HCT116 (cell line): ENCODE results near the gene RSRC1. TPM values are rescaled to one million over a fixed set of nuclear protein-coding genes. Genes with fewer than 3 reads are reported as not detected.

ENCODE experiments used
- ATAC-seq: fragments of 200-7000 bp; cut with Tn5 transposase; 2 replicates; pipeline ENCODE4 v1.9.1; 2020; ENCODE audit warnings: mild to moderate bottlenecking, moderate library complexity
- BruUV-seq: library from RNA; stranded (reverse); fragments of 400-500 nt; replicated peaks from 2 replicates; lab custom pipeline; 2021; lab: Mats Ljungman, UMichigan
- CTCF ChIA-PET: fragments of 300-600 bp; sonication (Branson Sonifier 250); formaldehyde crosslinking; loops from one replicate; lab custom pipeline; 2021; ENCODE audit warnings: antibody characterized with exemption; lab: Charles Lee
- POLR2A ChIA-PET: fragments of 300-600, 350-600 bp; sonication (Branson Sonifier 250); formaldehyde crosslinking; loops from one replicate; lab custom pipeline; 2021; ENCODE audit warnings: antibody characterized with exemption; lab: Charles Lee
- RAD21 ChIA-PET, 2 experiments: fragments of 300-600 bp; sonication (Branson Sonifier 250); formaldehyde crosslinking; loops; one replicate each; lab custom pipeline; 2023; ENCODE audit warnings: low total read pairs in 2 of 2; ENCODE audit not compliant: uncharacterized antibody in 2 of 2, unreplicated experiment in 2 of 2, low non-redundant PET in 1 of 2; lab: Charles Lee
- DNase-seq: peaks from one replicate; pipeline ENCODE4 v3.0.0-alpha.2; 2010; ENCODE audit warnings: low read depth, low spot score
- H2AFZ ChIP-seq: fragments of 200-600 bp; shearing (Covaris generic), sonication (generic); 2 replicates; pipeline ENCODE4 v1.6.1; 2017; ENCODE audit warnings: low read depth, mixed run types, mixed read lengths, antibody characterized with exemption, low read length; ENCODE audit not compliant: poor library complexity, severe bottlenecking
- H3K27ac ChIP-seq: 2 replicates; pipeline ENCODE4 v1.5.1; 2012; ENCODE audit warnings: low read depth, low read length
- H3K27me3 ChIP-seq: fragments of 200-600 bp; sonication (generic); 2 replicates; pipeline ENCODE4 v1.6.1; 2016; ENCODE audit warnings: mixed run types, low read length, mixed read lengths; ENCODE audit not compliant: insufficient read depth
- H3K36me3 ChIP-seq, 2 experiments: fragments of 200-500 bp in 1 of 2; fragments of 200-600 bp in 1 of 2; sonication (Bioruptor generic) in 1 of 2; sonication (generic) in 1 of 2; 2 replicates each; pipeline versions ENCODE4 v1.5.1 to v1.6.1; 2014 to 2016; ENCODE audit warnings: low read length in 2 of 2, inconsistent platforms in 1 of 2, mixed read lengths in 1 of 2, mixed run types in 1 of 2; ENCODE audit not compliant: insufficient read depth in 2 of 2, control insufficient read depth in 1 of 2
- H3K4me1 ChIP-seq, 2 experiments: fragments of 200-600 bp in 1 of 2; sonication (generic) in 1 of 2; 2 replicates each; pipeline versions ENCODE4 v1.5.1 to v1.6.1; 2012 to 2017; ENCODE audit warnings: low read length in 2 of 2, inconsistent platforms in 1 of 2, mild to moderate bottlenecking in 1 of 2, mixed read lengths in 1 of 2, mixed run types in 1 of 2, moderate library complexity in 1 of 2; ENCODE audit not compliant: insufficient read depth in 2 of 2, control insufficient read depth in 1 of 2
- H3K4me2 ChIP-seq: fragments of 200-600 bp; sonication (generic); 2 replicates; pipeline ENCODE4 v1.6.1; 2017; ENCODE audit warnings: mixed run types, low read length, mixed read lengths
- H3K4me3 ChIP-seq, 2 experiments: fragments of 200-600 bp in 1 of 2; sonication (generic) in 1 of 2; replicated peaks in 1 of 2; 2 replicates each; pipeline ENCODE4 v1.5.1; 2011 to 2016; ENCODE audit warnings: low read length in 2 of 2, control low read depth in 1 of 2, low read depth in 1 of 2, mild to moderate bottlenecking in 1 of 2, mixed read lengths in 1 of 2, mixed run types in 1 of 2
- H3K79me2 ChIP-seq: fragments of 200-600 bp; sonication (generic); 2 replicates; pipeline ENCODE4 v1.6.1; 2017; ENCODE audit warnings: mild to moderate bottlenecking, mixed run types, low read length, moderate library complexity, mixed read lengths; ENCODE audit not compliant: insufficient read depth
- H3K9ac ChIP-seq: fragments of 200-600 bp; sonication (generic); 2 replicates; pipeline ENCODE4 v1.6.1; 2016; ENCODE audit warnings: low read length, mixed read lengths
- H3K9me2 ChIP-seq: fragments of 200-600 bp; sonication (generic), shearing (Covaris generic); 2 replicates; pipeline ENCODE4 v1.6.1; 2017; ENCODE audit warnings: mixed run types, mild to moderate bottlenecking, moderate library complexity; ENCODE audit not compliant: insufficient read depth
- H3K9me3 ChIP-seq, 2 experiments: fragments of 200-500 bp in 1 of 2; fragments of 200-600 bp in 1 of 2; sonication (Bioruptor generic) in 1 of 2; sonication (generic) in 1 of 2; 2 replicates each; pipeline ENCODE4 v1.6.1; 2014 to 2017; ENCODE audit warnings: low read length in 2 of 2, mixed read lengths in 2 of 2, inconsistent platforms in 1 of 2, low read depth in 1 of 2, mild to moderate bottlenecking in 1 of 2, mixed run types in 1 of 2, moderate library complexity in 1 of 2; ENCODE audit not compliant: control insufficient read depth in 1 of 2, insufficient read depth in 1 of 2
- H4K20me1 ChIP-seq: fragments of 200-600 bp; sonication (generic), shearing (Covaris generic); 2 replicates; pipeline ENCODE4 v1.6.1; 2017; ENCODE audit warnings: mixed run types, mild to moderate bottlenecking, moderate library complexity; ENCODE audit not compliant: insufficient read depth
- CBX3 ChIP-seq: IDR thresholded peaks from 2 replicates; pipeline ENCODE4 v1.6.1; 2012; ENCODE audit warnings: low read depth
- CEBPB ChIP-seq: IDR thresholded peaks from 2 replicates; pipeline ENCODE4 v1.6.1; 2012; ENCODE audit warnings: low read depth
- ELF1 ChIP-seq: IDR thresholded peaks from 2 replicates; pipeline ENCODE4 v1.6.1; 2012; ENCODE audit warnings: low read depth, borderline replicate concordance
- EZH2 ChIP-seq: fragments of 200-600 bp; sonication (generic); IDR thresholded peaks from 2 replicates; pipeline ENCODE4 v1.6.1; 2017; ENCODE audit warnings: antibody characterized with exemption, mixed run types
- EZH2phosphoT487 ChIP-seq: fragments of 200-600 bp; IDR thresholded peaks from 2 replicates; pipeline ENCODE4 v1.6.1; 2018; ENCODE audit warnings: antibody characterized with exemption, borderline replicate concordance
- JUND ChIP-seq: IDR thresholded peaks from 2 replicates; pipeline ENCODE4 v1.6.1; 2012
- POLR2A ChIP-seq: IDR thresholded peaks from 2 replicates; pipeline ENCODE4 v1.7.0; 2011; ENCODE audit warnings: borderline replicate concordance; ENCODE audit not compliant: insufficient read depth, insufficient read length; ENCODE audit errors: extremely low read depth
- POLR2AphosphoS5 ChIP-seq: IDR thresholded peaks from 2 replicates; pipeline ENCODE4 v1.6.1; 2011; ENCODE audit warnings: mild to moderate bottlenecking, low read depth, low read length, moderate library complexity
- RAD21 ChIP-seq: IDR thresholded peaks from 2 replicates; pipeline ENCODE4 v1.6.1; 2012; ENCODE audit warnings: low read depth, mild to moderate bottlenecking
- SP1 ChIP-seq: IDR thresholded peaks from 2 replicates; pipeline ENCODE4 v1.6.1; 2012; ENCODE audit warnings: low read depth
- SRF ChIP-seq: IDR thresholded peaks from 2 replicates; pipeline ENCODE4 v1.6.1; 2012; ENCODE audit warnings: low read depth
- TCF7L2 ChIP-seq: IDR thresholded peaks from 2 replicates; pipeline ENCODE4 v1.7.0; 2011; ENCODE audit warnings: borderline replicate concordance, inconsistent platforms; ENCODE audit not compliant: insufficient read depth, insufficient read length; ENCODE audit errors: extremely low read depth
- YY1 ChIP-seq: IDR thresholded peaks from 2 replicates; pipeline ENCODE4 v1.6.1; 2011; ENCODE audit warnings: low read length, low read depth, moderate library complexity, mild to moderate bottlenecking; ENCODE audit not compliant: insufficient replicate concordance; ENCODE audit errors: extremely low read depth
- ZNF274 ChIP-seq: fragments of 200-500 bp; sonication (Bioruptor generic); IDR thresholded peaks from 2 replicates; pipeline ENCODE4 v1.6.1; 2014; ENCODE audit warnings: mild to moderate bottlenecking, low read depth, low read length, inconsistent platforms
- intact Hi-C: fragments of 100-400 bp; cut with micrococcal nuclease; formaldehyde crosslinking; loops from 2 replicates; pipeline ENCODE4 v1.10.0; 2022
- total RNA-seq: library from RNA; stranded (reverse); gene quantifications from one replicate; pipeline ENCODE4 v1.2.1, GENCODE V29; 2021; ENCODE audit not compliant: unreplicated experiment
- TF ChIP-seq, protein P1 (sequence below): IDR thresholded peaks from 2 replicates; pipeline ENCODE4 v1.6.1; 2012
- TF ChIP-seq, protein P2 (sequence below): IDR thresholded peaks from 2 replicates; pipeline ENCODE4 v1.6.1; 2011; ENCODE audit warnings: mild to moderate bottlenecking, low read length, moderate library complexity; ENCODE audit not compliant: insufficient replicate concordance; ENCODE audit errors: extremely low read depth
- TF ChIP-seq, protein P3 (sequence below): IDR thresholded peaks from 2 replicates; pipeline ENCODE4 v1.6.1; 2012

RSRC1 gene
- total RNA-seq, 1 experiment from 2014 or later, result 37.1 TPM

DNA sequence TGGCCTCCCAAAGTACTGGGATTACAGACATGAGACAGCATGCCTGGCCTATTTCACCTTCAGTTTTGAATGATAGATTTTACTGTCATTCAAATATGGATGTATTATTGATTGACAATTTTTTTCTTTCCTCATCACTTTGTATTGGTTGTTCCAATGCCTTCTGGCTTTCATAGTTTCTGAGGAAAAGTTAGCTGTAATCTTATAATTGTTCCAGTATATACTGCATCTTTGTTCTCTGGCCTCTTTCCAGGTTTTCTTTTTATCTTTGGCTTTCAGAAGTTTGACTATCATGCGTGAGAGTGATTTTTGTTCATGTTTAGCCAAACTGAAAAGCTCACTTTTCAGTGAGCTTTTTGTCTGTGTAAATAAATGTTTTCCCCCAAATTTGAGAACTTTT lies 157.1 kb downstream of the RSRC1 start:
- DNase-seq, result no peak
- ChIA-PET CTCF (no interaction called here), POLR2A (no interaction called here), RAD21 (no interaction called here)
- Histone ChIP-seq H3K9me2 (no peaks in the 10 kb centered on the region; the same call in 1 of the 2 replicates), H3K4me1 (no peaks in the 10 kb centered on the region), H4K20me1 (no peaks in the 10 kb centered on the region), H3K9ac (no peak overlapping the region), H3K9me3 (peaks cover 8 to 19% of the 10 kb centered on the region in 2 experiments; a peak in 3 of 4 replicates), H3K4me3 (no peak overlapping the region), H3K36me3 (no peaks in the 10 kb centered on the region), H3K79me2 (no peaks in the 10 kb centered on the region; the same call in none of the 2 replicates), H2AFZ (no peak overlapping the region), H3K27ac (no peak overlapping the region), H3K4me2 (no peak overlapping the region), H3K27me3 (no peaks in the 10 kb centered on the region)
- no TSS peak for BruUV-seq
- TF ChIP-seq CBX3, result peak; percentile 71; the same call in 1 of the 2 replicates
- TF ChIP-seq, protein P1, sequence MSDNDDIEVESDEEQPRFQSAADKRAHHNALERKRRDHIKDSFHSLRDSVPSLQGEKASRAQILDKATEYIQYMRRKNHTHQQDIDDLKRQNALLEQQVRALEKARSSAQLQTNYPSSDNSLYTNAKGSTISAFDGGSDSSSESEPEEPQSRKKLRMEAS, result no peak
- intact Hi-C loops, result no loop called here
- ATAC-seq, result no peak

DNA sequence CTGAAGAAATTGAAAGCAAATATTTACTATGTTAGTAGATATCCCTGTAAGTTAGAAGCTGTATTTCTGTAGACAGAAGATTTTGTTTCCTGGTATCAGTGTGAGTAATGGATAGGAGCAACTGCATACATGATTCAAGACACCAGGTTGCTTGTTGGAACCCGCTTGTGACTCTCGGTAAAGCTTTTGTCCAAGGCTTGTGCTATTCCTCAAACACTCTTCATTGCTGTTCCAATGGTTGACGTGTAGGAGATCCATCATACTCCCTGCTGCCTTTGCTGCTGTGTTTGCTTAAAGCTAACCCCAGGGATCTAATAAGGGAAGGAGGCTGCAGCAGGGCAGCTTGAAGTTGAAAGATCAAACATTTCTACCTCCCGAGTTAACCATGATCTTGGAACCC lies 160.1 kb downstream of the RSRC1 start:
- intact Hi-C loops, result no loop called here
- Histone ChIP-seq H3K27me3 (no peaks in the 10 kb centered on the region), H3K9ac (no peak overlapping the region), H3K79me2 (no peaks in the 10 kb centered on the region; the same call in 1 of the 2 replicates), H3K36me3 (no peaks in the 10 kb centered on the region), H3K9me3 (peaks cover 8 to 19% of the 10 kb centered on the region in 2 experiments; a peak in 3 of 4 replicates), H4K20me1 (no peaks in the 10 kb centered on the region), H2AFZ (no peak overlapping the region), H3K4me1 (no peaks in the 10 kb centered on the region), H3K4me3 (no peak overlapping the region), H3K4me2 (no peak overlapping the region), H3K9me2 (no peaks in the 10 kb centered on the region; the same call in 1 of the 2 replicates), H3K27ac (no peak overlapping the region)
- ChIA-PET POLR2A (no interaction called here), CTCF (no interaction called here), RAD21 (no interaction called here)
- no TSS peak for BruUV-seq
- ATAC-seq, result no peak
- TF ChIP-seq TCF7L2 (no peak), POLR2AphosphoS5 (no peak), SP1 (no peak), CBX3 (no peak), EZH2 (no peak), EZH2phosphoT487 (no peak), SRF (no peak), CEBPB (no peak), POLR2A (no peak), ELF1 (no peak), JUND (no peak), RAD21 (no peak), YY1 (no peak), ZNF274 (no peak)
- TF ChIP-seq, protein P1, result no peak
- TF ChIP-seq, protein P2, sequence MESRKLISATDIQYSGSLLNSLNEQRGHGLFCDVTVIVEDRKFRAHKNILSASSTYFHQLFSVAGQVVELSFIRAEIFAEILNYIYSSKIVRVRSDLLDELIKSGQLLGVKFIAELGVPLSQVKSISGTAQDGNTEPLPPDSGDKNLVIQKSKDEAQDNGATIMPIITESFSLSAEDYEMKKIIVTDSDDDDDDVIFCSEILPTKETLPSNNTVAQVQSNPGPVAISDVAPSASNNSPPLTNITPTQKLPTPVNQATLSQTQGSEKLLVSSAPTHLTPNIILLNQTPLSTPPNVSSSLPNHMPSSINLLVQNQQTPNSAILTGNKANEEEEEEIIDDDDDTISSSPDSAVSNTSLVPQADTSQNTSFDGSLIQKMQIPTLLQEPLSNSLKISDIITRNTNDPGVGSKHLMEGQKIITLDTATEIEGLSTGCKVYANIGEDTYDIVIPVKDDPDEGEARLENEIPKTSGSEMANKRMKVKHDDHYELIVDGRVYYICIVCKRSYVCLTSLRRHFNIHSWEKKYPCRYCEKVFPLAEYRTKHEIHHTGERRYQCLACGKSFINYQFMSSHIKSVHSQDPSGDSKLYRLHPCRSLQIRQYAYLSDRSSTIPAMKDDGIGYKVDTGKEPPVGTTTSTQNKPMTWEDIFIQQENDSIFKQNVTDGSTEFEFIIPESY, result no peak
- TF ChIP-seq, protein P3, sequence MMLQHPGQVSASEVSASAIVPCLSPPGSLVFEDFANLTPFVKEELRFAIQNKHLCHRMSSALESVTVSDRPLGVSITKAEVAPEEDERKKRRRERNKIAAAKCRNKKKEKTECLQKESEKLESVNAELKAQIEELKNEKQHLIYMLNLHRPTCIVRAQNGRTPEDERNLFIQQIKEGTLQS, result no peak
- no peak for DNase-seq
